ENCODE results near the gene CCDC110.
A peak's percentile ranks its signal among the peaks of the same experiment; 100 is the strongest.

CCDC110 gene

GRCh38 chr4:185412412-185412811 is 59.1 kb downstream of the CCDC110 start:
- DNase-seq: no peak

GRCh38 chr4:185411849-185412248 is 59.7 kb downstream of the CCDC110 start:
- DNase-seq: no peak

GRCh38 chr4:185408432-185408831 is 63.1 kb downstream of the CCDC110 start:
- no peak for DNase-seq

- no peak for DNase-seq
Measured at GRCh38 chr4:185405296-185405999, 66.1 kb downstream of the CCDC110 start.

- DNase-seq: no peak
Measured at GRCh38 chr4:185404031-185404430, 67.5 kb downstream of the CCDC110 start.

- no peak for DNase-seq
Measured at GRCh38 chr4:185399466-185399865, 72.1 kb downstream of the CCDC110 start.

GRCh38 chr4:185398618-185399017 is 72.9 kb downstream of the CCDC110 start:
- DNase-seq: no peak

GRCh38 chr4:185396724-185397385 is 74.7 kb downstream of the CCDC110 start, which contains the start of gene ANKRD37:
ANKRD37 (plus strand) TSS chr4:185396841; CDS start chr4:185396924, 83 bp downstream.
- no peak for DNase-seq

GRCh38 chr4:185395956-185396723 is 75.4 kb downstream of the CCDC110 start:
- DNase-seq: peak; percentile 90

- DNase-seq: no peak
Measured at GRCh38 chr4:185395238-185395955, 76.1 kb downstream of the CCDC110 start, which contains the start of gene LRP2BP. LRP2BP (minus strand) TSS chr4:185395924; CDS start chr4:185378186, 17,738 bp downstream.

Data from T-helper 9 cell (primary cell).